ENCODE results near the gene PCDH9. TPM values are rescaled to one million over a fixed set of nuclear protein-coding genes. Genes with fewer than 3 reads are reported as not detected.

The PCDH9 gene
- total RNA-seq, 1 experiment from 2014 or later = 5.8 TPM

GRCh38 chr13:66895780-66896179 lies 334.4 kb downstream of the PCDH9 start:
- TF ChIP-seq, protein P1, sequence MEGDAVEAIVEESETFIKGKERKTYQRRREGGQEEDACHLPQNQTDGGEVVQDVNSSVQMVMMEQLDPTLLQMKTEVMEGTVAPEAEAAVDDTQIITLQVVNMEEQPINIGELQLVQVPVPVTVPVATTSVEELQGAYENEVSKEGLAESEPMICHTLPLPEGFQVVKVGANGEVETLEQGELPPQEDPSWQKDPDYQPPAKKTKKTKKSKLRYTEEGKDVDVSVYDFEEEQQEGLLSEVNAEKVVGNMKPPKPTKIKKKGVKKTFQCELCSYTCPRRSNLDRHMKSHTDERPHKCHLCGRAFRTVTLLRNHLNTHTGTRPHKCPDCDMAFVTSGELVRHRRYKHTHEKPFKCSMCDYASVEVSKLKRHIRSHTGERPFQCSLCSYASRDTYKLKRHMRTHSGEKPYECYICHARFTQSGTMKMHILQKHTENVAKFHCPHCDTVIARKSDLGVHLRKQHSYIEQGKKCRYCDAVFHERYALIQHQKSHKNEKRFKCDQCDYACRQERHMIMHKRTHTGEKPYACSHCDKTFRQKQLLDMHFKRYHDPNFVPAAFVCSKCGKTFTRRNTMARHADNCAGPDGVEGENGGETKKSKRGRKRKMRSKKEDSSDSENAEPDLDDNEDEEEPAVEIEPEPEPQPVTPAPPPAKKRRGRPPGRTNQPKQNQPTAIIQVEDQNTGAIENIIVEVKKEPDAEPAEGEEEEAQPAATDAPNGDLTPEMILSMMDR (conservative IDR thresholded peaks at IDR 0.05; ENCODE audit: low read depth, low read length) = no peak
- TF ChIP-seq EZH2 (IDR thresholded peaks at IDR 0.05; ENCODE audit: borderline replicate concordance, low read depth, low read length, poor library complexity, severe bottlenecking) = no peak
- DNase-seq (ENCODE audit: low spot score) = no peak
- no TSS peak for BruUV-seq (replicated peaks)
- H3K9me3 ChIP-seq (ENCODE audit: low read depth, low read length, poor library complexity, severe bottlenecking) = no peaks in the 10 kb centered on the region
- no peak overlapping the region for H3K27ac ChIP-seq (ENCODE audit: low read depth, low read length, poor library complexity, severe bottlenecking)
- ChIA-PET POLR2A (ENCODE audit: low non-redundant PET) (no interaction called here), CTCF (no interaction called here)
- no peaks in the 10 kb centered on the region for H3K36me3 ChIP-seq (ENCODE audit: insufficient read depth, low read length, poor library complexity, severe bottlenecking)
- no peaks in the 10 kb centered on the region for H3K4me1 ChIP-seq (ENCODE audit: insufficient read depth, low read length, poor library complexity, severe bottlenecking)
- intact Hi-C loops (cut with micrococcal nuclease; ENCODE audit: unreplicated experiment) = no loop called here
- H3K27me3 ChIP-seq (replicated peaks; ENCODE audit: insufficient read depth, low read depth, low read length, poor library complexity) = no peaks in the 10 kb centered on the region
- no peak overlapping the region for H3K4me3 ChIP-seq (ENCODE audit: low read depth, low read length, poor library complexity, severe bottlenecking)

DNA sequence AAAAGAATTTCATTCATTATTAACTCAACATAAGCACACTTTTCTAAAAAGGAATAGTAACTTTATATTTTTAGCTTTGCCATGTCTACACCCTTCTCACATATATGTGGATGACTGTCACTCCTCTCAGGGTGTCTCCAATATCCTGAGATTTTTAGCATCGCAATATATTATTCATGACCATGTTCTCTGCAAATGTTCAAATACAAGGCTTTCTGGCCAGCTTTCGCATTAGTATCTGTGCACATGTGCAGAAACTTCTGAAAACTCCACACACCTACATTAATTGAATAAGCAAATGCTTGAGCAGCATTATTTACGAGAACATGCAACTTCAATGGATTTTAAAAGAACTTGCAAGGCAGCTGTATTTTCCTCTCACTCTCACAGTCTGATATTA lies 334.8 kb downstream of the PCDH9 start:
- POLR2A ChIA-PET (ENCODE audit: low non-redundant PET) = no interaction called here
- intact Hi-C loops (cut with micrococcal nuclease; ENCODE audit: unreplicated experiment) = no loop called here

GRCh38 chr13:66888698-66889097 lies 341.4 kb downstream of the PCDH9 start:
- TF ChIP-seq, protein P1 (conservative IDR thresholded peaks at IDR 0.05; ENCODE audit: low read depth, low read length) = no peak
- TF ChIP-seq EZH2 (IDR thresholded peaks at IDR 0.05; ENCODE audit: borderline replicate concordance, low read depth, low read length, poor library complexity, severe bottlenecking) = no peak
- POLR2A ChIA-PET (ENCODE audit: low non-redundant PET) = no interaction called here

More for the DNA sequence above, 334.8 kb downstream of the PCDH9 start:
- no peaks in the 10 kb centered on the region for H3K27me3 ChIP-seq (replicated peaks; ENCODE audit: insufficient read depth, low read depth, low read length, poor library complexity)
- no peaks in the 10 kb centered on the region for H3K9me3 ChIP-seq (ENCODE audit: low read depth, low read length, poor library complexity, severe bottlenecking)
- H3K4me1 ChIP-seq (ENCODE audit: insufficient read depth, low read length, poor library complexity, severe bottlenecking) = no peaks in the 10 kb centered on the region
- no TSS peak for BruUV-seq (replicated peaks)
- no peak for DNase-seq (ENCODE audit: low spot score)
- H3K36me3 ChIP-seq (ENCODE audit: insufficient read depth, low read length, poor library complexity, severe bottlenecking) = no peaks in the 10 kb centered on the region
- TF ChIP-seq, protein P1 (conservative IDR thresholded peaks at IDR 0.05; ENCODE audit: low read depth, low read length) = no peak
- TF ChIP-seq EZH2 (IDR thresholded peaks at IDR 0.05; ENCODE audit: borderline replicate concordance, low read depth, low read length, poor library complexity, severe bottlenecking) = no peak
- no peak overlapping the region for H3K27ac ChIP-seq (ENCODE audit: low read depth, low read length, poor library complexity, severe bottlenecking)
- H3K4me3 ChIP-seq (ENCODE audit: low read depth, low read length, poor library complexity, severe bottlenecking) = no peak overlapping the region
- CTCF ChIA-PET = no interaction called here

More at GRCh38 chr13:66888698-66889097, 341.4 kb downstream of the PCDH9 start:
- no peaks in the 10 kb centered on the region for H3K4me1 ChIP-seq (ENCODE audit: insufficient read depth, low read length, poor library complexity, severe bottlenecking)
- intact Hi-C loops (cut with micrococcal nuclease; ENCODE audit: unreplicated experiment) = no loop called here
- H3K27me3 ChIP-seq (replicated peaks; ENCODE audit: insufficient read depth, low read depth, low read length, poor library complexity) = no peaks in the 10 kb centered on the region
- no peak for DNase-seq (ENCODE audit: low spot score)
- CTCF ChIA-PET = no interaction called here
- H3K9me3 ChIP-seq (ENCODE audit: low read depth, low read length, poor library complexity, severe bottlenecking) = no peaks in the 10 kb centered on the region
- no TSS peak for BruUV-seq (replicated peaks)
- H3K27ac ChIP-seq (ENCODE audit: low read depth, low read length, poor library complexity, severe bottlenecking) = no peak overlapping the region
- H3K36me3 ChIP-seq (ENCODE audit: insufficient read depth, low read length, poor library complexity, severe bottlenecking) = no peaks in the 10 kb centered on the region
- no peak overlapping the region for H3K4me3 ChIP-seq (ENCODE audit: low read depth, low read length, poor library complexity, severe bottlenecking)

All from A673 (cell line).